Activated naive CD8-positive, alpha-beta T cell treated with anti-CD3 and anti-CD28 coated beads, Interleukin-2, amount 50 U/mL, for 24 hours (primary cell): Measurements from ENCODE around the gene BCAR1.
"Not testable (repeated sequence)": the region's sequence is repeated elsewhere in the genome, so short reads cannot be mapped to it uniquely, and the experiment has no call there.

Experiments
- ATAC-seq: fragments of 150-1000 bp; cut with Tn5 transposase; one replicate; pipeline ENCODE4 v1.10.0; 2021
- DNase-seq: peaks from one replicate; pipeline ENCODE4 v3.0.0; 2021
- H3K27ac Mint-ChIP-seq: one replicate; pipeline ENCODE4 v1.8.0; 2021; ENCODE audit warnings: mild to moderate bottlenecking, mixed read lengths
- H3K27me3 Mint-ChIP-seq: one replicate; pipeline ENCODE4 v1.8.0; 2021; ENCODE audit warnings: mixed read lengths
- H3K36me3 Mint-ChIP-seq: one replicate; pipeline ENCODE4 v1.8.0; 2021; ENCODE audit warnings: low read depth, mixed read lengths
- H3K4me1 Mint-ChIP-seq: one replicate; pipeline ENCODE4 v1.8.0; 2021; ENCODE audit warnings: mixed read lengths
- H3K4me3 Mint-ChIP-seq: one replicate; pipeline ENCODE4 v1.8.0; 2021; ENCODE audit warnings: mild to moderate bottlenecking, moderate library complexity, mixed read lengths
- H3K9me3 Mint-ChIP-seq: one replicate; pipeline ENCODE4 v1.8.0; 2021; ENCODE audit warnings: mixed read lengths

Gene BCAR1

GRCh38 chr16:75233611-75233938 lies 17.8 kb downstream of the BCAR1 start:
- Mint-ChIP-seq H3K4me3 (no peak overlapping the region), H3K27ac (no peak overlapping the region), H3K36me3 (no peaks in the 10 kb centered on the region), H3K9me3 (no peaks in the 10 kb centered on the region), H3K4me1 (peaks cover 9% of the 10 kb centered on the region), H3K27me3 (peaks cover 4% of the 10 kb centered on the region)
- ATAC-seq (no peak), DNase-seq (no peak)

- H3K4me3 Mint-ChIP-seq, result no peak overlapping the region
- peaks cover 7% of the 10 kb centered on the region for H3K27me3 Mint-ChIP-seq
- H3K36me3 Mint-ChIP-seq, result no peaks in the 10 kb centered on the region
- peaks cover 9% of the 10 kb centered on the region for H3K4me1 Mint-ChIP-seq
- H3K27ac Mint-ChIP-seq, result no peak overlapping the region
- no peaks in the 10 kb centered on the region for H3K9me3 Mint-ChIP-seq
- DNase-seq, result no peak
- ATAC-seq, result no peak
Measured at GRCh38 chr16:75231570-75231969, 19.9 kb downstream of the BCAR1 start.

GRCh38 chr16:75230471-75231110 lies 20.8 kb downstream of the BCAR1 start:
- Mint-ChIP-seq H3K27ac (no peak overlapping the region), H3K9me3 (no peaks in the 10 kb centered on the region), H3K27me3 (peaks cover 8% of the 10 kb centered on the region), H3K4me1 (peaks cover 5% of the 10 kb centered on the region), H3K36me3 (no peaks in the 10 kb centered on the region), H3K4me3 (no peak overlapping the region)
- ATAC-seq (no peak), DNase-seq (no peak)

DNA sequence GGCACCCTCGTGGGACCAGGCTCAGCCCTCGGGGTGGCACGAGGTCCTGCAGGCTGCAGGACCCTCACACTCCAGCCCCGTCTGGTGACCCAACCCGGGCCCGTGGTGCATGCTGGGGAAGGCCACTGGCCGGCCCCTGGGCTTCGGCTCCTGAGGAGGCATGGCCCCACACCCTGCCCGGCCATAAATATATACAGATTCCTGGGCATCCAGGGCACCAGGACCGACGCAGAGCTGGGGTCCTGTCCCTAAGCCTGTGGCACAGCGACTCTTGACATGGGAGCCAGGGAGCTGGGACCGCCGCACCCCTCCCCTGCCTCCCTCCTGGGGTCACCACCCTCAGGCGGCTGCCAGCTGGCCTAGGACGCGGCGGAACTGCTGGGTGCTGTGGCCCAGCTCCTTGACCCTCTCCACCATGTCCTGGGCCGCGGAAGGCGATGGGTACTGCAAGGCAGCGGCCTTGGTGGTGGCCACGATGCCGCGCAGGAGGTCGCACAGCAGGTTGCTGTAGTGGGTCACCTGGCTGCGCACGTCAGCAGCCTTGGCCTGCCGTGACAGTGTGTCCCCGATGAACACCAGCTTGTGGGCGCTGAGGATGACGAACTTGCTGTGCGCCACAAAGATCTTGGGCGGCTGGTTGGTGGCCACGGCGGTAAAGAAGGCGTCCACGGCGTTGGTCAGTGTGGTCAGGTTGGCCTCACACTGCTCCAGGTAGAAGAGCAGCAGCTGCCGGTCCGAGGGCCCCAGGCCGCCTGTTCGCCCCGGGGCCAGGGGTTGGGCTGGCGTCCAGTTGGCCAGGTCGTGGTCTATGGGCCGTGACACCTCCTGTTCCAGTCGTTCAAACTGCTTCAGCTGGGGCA lies 22.0 kb downstream of the BCAR1 start:
- Mint-ChIP-seq H3K36me3 (no peaks in the 10 kb centered on the region), H3K27ac (no peak overlapping the region), H3K4me1 (peaks cover 4% of the 10 kb centered on the region), H3K4me3 (no peak overlapping the region), H3K9me3 (no peaks in the 10 kb centered on the region), H3K27me3 (peaks cover 8% of the 10 kb centered on the region)
- ATAC-seq, result no peak
- DNase-seq, result no peak

GRCh38 chr16:75228143-75228976 lies 23.1 kb downstream of the BCAR1 start:
- Mint-ChIP-seq H3K4me3 (no peak overlapping the region), H3K9me3 (no peaks in the 10 kb centered on the region)
- no peak for ATAC-seq

DNA sequence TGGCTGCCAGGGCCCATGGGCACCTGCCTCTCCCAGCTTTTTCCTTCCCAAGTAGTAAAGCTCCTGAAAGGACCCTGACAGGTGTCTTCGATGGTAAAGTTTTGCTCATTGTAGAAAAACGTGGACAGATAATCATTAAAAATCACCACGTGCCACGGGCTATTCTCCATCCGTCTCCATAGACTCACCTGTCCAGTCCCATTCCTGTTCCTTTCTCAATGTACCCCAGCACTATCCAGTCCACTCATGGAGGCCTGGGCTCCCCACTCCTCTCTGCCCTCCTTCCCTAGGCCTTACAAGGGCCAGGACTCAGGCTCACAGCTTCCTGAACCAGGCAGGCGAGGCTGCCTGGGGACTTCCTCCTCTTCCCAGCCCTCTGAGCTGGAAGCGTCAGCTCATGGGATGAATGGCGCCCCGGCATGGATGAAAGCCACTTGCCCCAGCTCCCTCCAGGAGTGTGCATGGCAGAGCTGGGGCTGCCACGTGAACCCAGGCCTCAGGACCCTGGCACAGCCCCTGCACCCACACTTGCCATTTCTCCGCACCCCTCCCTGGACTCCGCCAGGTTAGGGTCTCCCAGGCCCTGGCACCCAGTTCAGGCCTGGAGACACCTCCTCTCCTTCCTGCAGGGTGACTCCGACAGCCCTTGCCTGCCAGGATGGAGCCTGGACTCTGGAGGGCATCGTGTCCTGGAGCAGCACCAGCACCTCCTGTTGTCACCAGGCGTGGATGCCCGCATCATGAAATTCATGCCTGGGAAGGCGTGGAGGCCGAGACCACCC lies 23.9 kb downstream of the BCAR1 start:
- no peak overlapping the region for H3K27ac Mint-ChIP-seq
- peaks cover 6% of the 10 kb centered on the region for H3K27me3 Mint-ChIP-seq
- no peaks in the 10 kb centered on the region for H3K4me1 Mint-ChIP-seq
- ATAC-seq, result no peak
- DNase-seq, result no peak
- no peaks in the 10 kb centered on the region for H3K9me3 Mint-ChIP-seq
- no peak overlapping the region for H3K4me3 Mint-ChIP-seq
- no peaks in the 10 kb centered on the region for H3K36me3 Mint-ChIP-seq

More at GRCh38 chr16:75228143-75228976, 23.1 kb downstream of the BCAR1 start:
- Mint-ChIP-seq H3K4me1 (no peaks in the 10 kb centered on the region), H3K36me3 (no peaks in the 10 kb centered on the region), H3K27me3 (peaks cover 6% of the 10 kb centered on the region), H3K27ac (no peak overlapping the region)
- DNase-seq, result no peak

GRCh38 chr16:75226550-75227360 lies 24.7 kb downstream of the BCAR1 start:
- H3K9me3 Mint-ChIP-seq, result no peaks in the 10 kb centered on the region
- DNase-seq, result no peak

DNA sequence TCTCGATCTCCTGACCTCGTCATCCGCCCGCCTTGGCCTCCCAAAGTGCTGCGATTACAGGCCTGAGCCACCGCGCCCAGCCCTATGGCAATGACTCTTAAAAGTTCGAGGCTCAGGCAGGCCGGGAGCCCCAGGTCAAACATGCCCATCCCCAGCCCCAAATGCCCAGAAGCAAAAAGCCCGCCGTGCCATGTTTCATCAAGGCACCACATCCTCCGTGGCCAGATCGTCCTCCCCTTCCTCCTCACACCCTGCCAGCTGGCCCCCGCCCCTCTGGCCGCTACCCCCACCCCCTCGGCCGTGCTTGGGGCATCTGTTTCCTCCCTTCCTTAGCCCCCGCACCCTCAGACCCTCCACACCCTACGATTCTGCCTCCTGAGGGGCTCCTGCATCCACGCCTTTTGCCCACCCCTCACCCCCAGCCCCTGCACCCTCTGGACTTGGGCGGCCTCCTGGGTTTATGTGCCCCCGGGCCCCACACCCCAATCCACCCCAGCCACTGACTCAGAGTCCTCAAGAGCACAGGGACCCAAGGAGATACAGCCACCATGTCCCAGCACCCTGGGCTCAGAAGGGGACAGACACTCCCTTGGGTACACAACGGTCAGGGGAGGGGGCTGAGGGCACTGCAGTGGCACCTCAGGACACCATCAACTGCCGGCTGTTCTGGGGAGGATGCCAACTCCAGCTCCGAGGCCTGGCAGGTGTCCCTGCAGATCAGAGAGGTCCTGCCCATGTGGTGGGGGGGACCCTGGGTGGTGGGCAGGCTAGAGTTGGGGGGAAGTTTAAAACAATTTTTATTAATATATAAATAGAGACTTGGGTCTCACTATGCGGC lies 25.5 kb downstream of the BCAR1 start:
- Mint-ChIP-seq H3K4me1 (no peaks in the 10 kb centered on the region), H3K27ac (no peak overlapping the region), H3K27me3 (peaks cover 6% of the 10 kb centered on the region), H3K9me3 (no peaks in the 10 kb centered on the region), H3K4me3 (no peak overlapping the region), H3K36me3 (no peaks in the 10 kb centered on the region)
- no peak for DNase-seq
- no peak for ATAC-seq

More at GRCh38 chr16:75226550-75227360, 24.7 kb downstream of the BCAR1 start:
- no peak for ATAC-seq
- peaks cover 6% of the 10 kb centered on the region for H3K27me3 Mint-ChIP-seq
- no peaks in the 10 kb centered on the region for H3K4me1 Mint-ChIP-seq
- H3K4me3 Mint-ChIP-seq, result no peak overlapping the region
- no peak overlapping the region for H3K27ac Mint-ChIP-seq
- no peaks in the 10 kb centered on the region for H3K36me3 Mint-ChIP-seq

GRCh38 chr16:75225092-75225491 lies 26.3 kb downstream of the BCAR1 start:
- no peak overlapping the region for H3K27ac Mint-ChIP-seq
- H3K4me3 Mint-ChIP-seq, result no peak overlapping the region
- no peaks in the 10 kb centered on the region for H3K36me3 Mint-ChIP-seq
- no peaks in the 10 kb centered on the region for H3K9me3 Mint-ChIP-seq
- no peak for ATAC-seq
- DNase-seq, result no peak
- H3K4me1 Mint-ChIP-seq, result peaks cover 2% of the 10 kb centered on the region
- peaks cover 6% of the 10 kb centered on the region for H3K27me3 Mint-ChIP-seq

GRCh38 chr16:75224306-75225082 lies 26.9 kb downstream of the BCAR1 start:
- no peaks in the 10 kb centered on the region for H3K9me3 Mint-ChIP-seq

GRCh38 chr16:75223129-75223528 lies 28.3 kb downstream of the BCAR1 start:
- H3K36me3 Mint-ChIP-seq, H3K4me3 Mint-ChIP-seq, H3K9me3 Mint-ChIP-seq, H3K27me3 Mint-ChIP-seq, DNase-seq, H3K27ac Mint-ChIP-seq, ATAC-seq: not testable (repeated sequence)
- H3K4me1 Mint-ChIP-seq, result peaks cover 13% of the 10 kb centered on the region

More at GRCh38 chr16:75224306-75225082, 26.9 kb downstream of the BCAR1 start:
- Mint-ChIP-seq H3K4me3 (no peak overlapping the region), H3K27ac (no peak overlapping the region), H3K27me3 (peaks cover 6% of the 10 kb centered on the region), H3K36me3 (no peaks in the 10 kb centered on the region), H3K4me1 (peaks cover 6% of the 10 kb centered on the region)
- DNase-seq (no peak), ATAC-seq (no peak)

- H3K27me3 Mint-ChIP-seq, result peaks cover 3% of the 10 kb centered on the region
- H3K4me1 Mint-ChIP-seq, result peaks cover 13% of the 10 kb centered on the region
- ATAC-seq, result no peak
Measured at GRCh38 chr16:75222271-75222783, 29.1 kb downstream of the BCAR1 start.

More at GRCh38 chr16:75222271-75222783, 29.1 kb downstream of the BCAR1 start:
- DNase-seq, result no peak
- Mint-ChIP-seq H3K36me3 (no peaks in the 10 kb centered on the region), H3K27ac (no peak overlapping the region), H3K4me3 (no peak overlapping the region), H3K9me3 (no peaks in the 10 kb centered on the region)
